H9 (cell line): ENCODE measurements around the gene TBC1D3G. TPM values are rescaled to one million over a fixed set of nuclear protein-coding genes. Genes with fewer than 3 reads are reported as not detected.
"Not testable (repeated sequence)": the region's sequence is repeated elsewhere in the genome, so short reads cannot be mapped to it uniquely, and the experiment has no call there.

Experiments
- DNase-seq: peaks from one replicate; pipeline ENCODE4 v3.0.0-alpha.2; 2017
- H2AFZ ChIP-seq: one replicate; pipeline ENCODE4 v1.6.1; 2013; ENCODE audit warnings: mild to moderate bottlenecking, low read length, control low read depth, moderate library complexity
- H2AK5ac ChIP-seq: 2 replicates; pipeline ENCODE4 v1.6.1; 2013; ENCODE audit warnings: low read length, control low read depth, mixed read lengths; ENCODE audit not compliant: insufficient read length
- H2BK120ac ChIP-seq: one replicate; pipeline ENCODE4 v1.6.1; 2013; ENCODE audit warnings: low read depth, mild to moderate bottlenecking, low read length, control low read depth, inconsistent platforms; ENCODE audit not compliant: poor library complexity, severe bottlenecking
- H2BK12ac ChIP-seq: 2 replicates; pipeline ENCODE4 v1.6.1; 2013; ENCODE audit warnings: low read length, control low read depth, mixed read lengths, low read depth; ENCODE audit not compliant: insufficient read length
- H2BK15ac ChIP-seq: 2 replicates; pipeline ENCODE4 v1.6.1; 2013; ENCODE audit warnings: low read depth, low read length, control low read depth
- H2BK20ac ChIP-seq: one replicate; pipeline ENCODE4 v1.6.1; 2013; ENCODE audit warnings: low read depth, mild to moderate bottlenecking, low read length, control low read depth, inconsistent platforms; ENCODE audit not compliant: poor library complexity, severe bottlenecking
- H2BK5ac ChIP-seq: 2 replicates; pipeline ENCODE4 v1.6.1; 2013; ENCODE audit warnings: low read length, control low read depth, mixed read lengths; ENCODE audit not compliant: insufficient read length
- H3K14ac ChIP-seq: 2 replicates; pipeline ENCODE4 v1.6.1; 2013; ENCODE audit warnings: low read length, control low read depth; ENCODE audit not compliant: insufficient read depth
- H3K18ac ChIP-seq: 2 replicates; pipeline ENCODE4 v1.6.1; 2013; ENCODE audit warnings: low read depth, mild to moderate bottlenecking, mixed read lengths, low read length, control low read depth; ENCODE audit not compliant: insufficient read length
- H3K23ac ChIP-seq: 2 replicates; pipeline ENCODE4 v1.6.1; 2013; ENCODE audit warnings: low read length, control low read depth, mixed read lengths, low read depth; ENCODE audit not compliant: insufficient read length
- H3K23me2 ChIP-seq: 2 replicates; pipeline ENCODE4 v1.6.1; 2013; ENCODE audit warnings: low read depth, mild to moderate bottlenecking, mixed read lengths, low read length, control low read depth; ENCODE audit not compliant: insufficient read length, poor library complexity, severe bottlenecking
- H3K27ac ChIP-seq: 2 replicates; pipeline ENCODE4 v1.5.1; 2013; ENCODE audit warnings: low read length, control low read depth, mixed read lengths, low read depth; ENCODE audit not compliant: insufficient read length
- H3K27me3 ChIP-seq: 2 replicates; pipeline ENCODE4 v1.6.1; 2013; ENCODE audit warnings: low read length, control low read depth, inconsistent platforms; ENCODE audit not compliant: insufficient read depth
- H3K4ac ChIP-seq: 2 replicates; pipeline ENCODE4 v1.6.1; 2013; ENCODE audit warnings: low read depth, mild to moderate bottlenecking, control low read depth, inconsistent platforms, low read length, moderate library complexity
- H3K4me1 ChIP-seq: 2 replicates; pipeline ENCODE4 v1.6.1; 2013; ENCODE audit warnings: low read length, control low read depth, inconsistent platforms; ENCODE audit not compliant: insufficient read depth
- H3K4me2 ChIP-seq: 2 replicates; pipeline ENCODE4 v1.6.1; 2013; ENCODE audit warnings: low read length, control low read depth, mixed read lengths; ENCODE audit not compliant: insufficient read length, insufficient read depth
- H3K56ac ChIP-seq: 2 replicates; pipeline ENCODE4 v1.6.1; 2013; ENCODE audit warnings: low read depth, mild to moderate bottlenecking, mixed read lengths, low read length, control low read depth; ENCODE audit not compliant: insufficient read length
- H3K79me1 ChIP-seq: 2 replicates; pipeline ENCODE4 v1.6.1; 2013; ENCODE audit warnings: low read depth, mild to moderate bottlenecking, moderate library complexity, low read length, control low read depth, inconsistent platforms; ENCODE audit not compliant: insufficient read depth, poor library complexity, severe bottlenecking
- H3K79me2 ChIP-seq: 2 replicates; pipeline ENCODE4 v1.6.1; 2013; ENCODE audit warnings: low read length, control low read depth, inconsistent platforms; ENCODE audit not compliant: insufficient read depth
- H3K9ac ChIP-seq: 2 replicates; pipeline ENCODE4 v1.6.1; 2013; ENCODE audit warnings: low read length, control low read depth, mixed read lengths; ENCODE audit not compliant: insufficient read length; ENCODE audit errors: extremely low read depth
- H3K9me3 ChIP-seq: one replicate; pipeline ENCODE4 v1.6.1; 2013; ENCODE audit warnings: low read depth, low read length, inconsistent platforms; ENCODE audit not compliant: control insufficient read depth
- H3T11ph ChIP-seq: one replicate; pipeline ENCODE4 v1.6.1; 2013; ENCODE audit warnings: mild to moderate bottlenecking, low read length, control low read depth, inconsistent platforms
- H4K20me1 ChIP-seq: one replicate; pipeline ENCODE4 v1.6.1; 2013; ENCODE audit not compliant: control insufficient read depth, insufficient read length, insufficient read depth
- H4K5ac ChIP-seq: 2 replicates; pipeline ENCODE4 v1.6.1; 2013; ENCODE audit warnings: low read depth, mild to moderate bottlenecking, mixed read lengths, low read length, control low read depth; ENCODE audit not compliant: insufficient read length
- H4K8ac ChIP-seq: replicated peaks from 2 replicates; pipeline ENCODE4 v1.6.1; 2013; ENCODE audit warnings: low read length, control low read depth, mixed read lengths, low read depth; ENCODE audit not compliant: insufficient read length
- H4K91ac ChIP-seq: 2 replicates; pipeline ENCODE4 v1.6.1; 2013; ENCODE audit warnings: low read depth, mild to moderate bottlenecking, moderate library complexity, mixed read lengths, low read length, control low read depth; ENCODE audit not compliant: insufficient read length
- H3K27ac Mint-ChIP-seq, 3 experiments: 2 replicates in 2 of 3; 3 replicates in 1 of 3; pipeline ENCODE4 v1.8.0; 2020 to 2021; ENCODE audit warnings: mixed read lengths in 3 of 3, mild to moderate bottlenecking in 1 of 3, moderate library complexity in 1 of 3
- H3K27me3 Mint-ChIP-seq: 2 replicates; pipeline ENCODE4 v1.8.0; 2021; ENCODE audit warnings: low read depth, mild to moderate bottlenecking, moderate library complexity, mixed read lengths
- H3K36me3 Mint-ChIP-seq, 3 experiments: 2 replicates in 2 of 3; 3 replicates in 1 of 3; pipeline ENCODE4 v1.8.0; 2020 to 2021; ENCODE audit warnings: low read depth in 3 of 3, mixed read lengths in 3 of 3; ENCODE audit not compliant: insufficient read depth in 1 of 3
- H3K4me1 Mint-ChIP-seq, 2 experiments: 2 replicates each; pipeline ENCODE4 v1.8.0; 2020; ENCODE audit warnings: mixed read lengths in 2 of 2
- H3K4me3 Mint-ChIP-seq, 2 experiments: 2 replicates in 1 of 2; 3 replicates in 1 of 2; pipeline ENCODE4 v1.8.0; 2020 to 2021; ENCODE audit warnings: mild to moderate bottlenecking in 2 of 2, mixed read lengths in 2 of 2, moderate library complexity in 1 of 2
- H3K9me3 Mint-ChIP-seq, 2 experiments: 2 replicates in 1 of 2; 3 replicates in 1 of 2; pipeline ENCODE4 v1.8.0; 2020; ENCODE audit warnings: mild to moderate bottlenecking in 2 of 2, mixed read lengths in 2 of 2, moderate library complexity in 1 of 2
- WGBS: extraction: QIAGEN DNeasy Blood & Tissue Kit; methylation state at CpG from one replicate; pipeline ENCODE4 v1.1.7; 2013; ENCODE audit warnings: missing lambda C conversion rate, low lambda C conversion rate, mixed read lengths; ENCODE audit not compliant: insufficient read length; ENCODE audit errors: extremely low coverage; 5-methylcytosine and 5-hydroxymethylcytosine counted together
- total RNA-seq: library from RNA; stranded (reverse); gene quantifications from 2 replicates; pipeline ENCODE4 v1.2.1, GENCODE V29; 2021

TBC1D3G gene
- total RNA-seq, 1 experiment from 2014 or later: not detected

DNA sequence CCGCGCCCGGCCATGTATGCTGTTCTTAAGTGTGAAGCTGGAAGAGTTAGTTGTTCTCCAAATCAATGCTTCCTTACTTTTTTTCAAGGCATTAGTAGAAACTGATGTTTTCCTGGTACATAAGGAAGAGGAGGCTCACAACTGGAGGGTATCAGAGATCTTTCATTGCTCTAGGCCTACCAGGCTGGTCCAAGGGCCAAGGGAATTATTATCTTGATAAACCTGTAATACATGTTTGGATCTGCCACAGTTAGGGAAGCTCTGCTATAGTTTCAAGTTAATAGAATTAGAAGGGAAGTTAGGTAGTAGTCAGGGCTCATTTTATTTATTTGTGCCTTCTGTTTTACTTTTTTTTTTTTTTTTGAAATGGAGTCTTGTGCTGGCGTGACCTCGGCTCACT lies 39.5 kb upstream of the TBC1D3G start:
- H2BK5ac ChIP-seq, H3K56ac ChIP-seq, H2BK20ac ChIP-seq, H3K4me1 ChIP-seq, H3K23me2 ChIP-seq, H4K8ac ChIP-seq, H3K14ac ChIP-seq, H3K27ac Mint-ChIP-seq, H2BK15ac ChIP-seq, H4K20me1 ChIP-seq, H3T11ph ChIP-seq, H3K4ac ChIP-seq, H3K18ac ChIP-seq, H2BK120ac ChIP-seq, H3K79me1 ChIP-seq, H3K27me3 Mint-ChIP-seq, H3K4me2 ChIP-seq, H4K91ac ChIP-seq, H3K27ac ChIP-seq, H3K79me2 ChIP-seq, H3K9me3 Mint-ChIP-seq, H3K9me3 ChIP-seq, H2AK5ac ChIP-seq, H3K4me1 Mint-ChIP-seq, H3K23ac ChIP-seq, H3K4me3 Mint-ChIP-seq, DNase-seq, H2BK12ac ChIP-seq, H3K36me3 Mint-ChIP-seq, H3K9ac ChIP-seq, H4K5ac ChIP-seq, H3K27me3 ChIP-seq, H2AFZ ChIP-seq: not testable (repeated sequence)
- WGBS: no CpG with 5 or more reads among the region's 5 CpGs

GRCh38 chr17:36289965-36290612 lies 33.6 kb upstream of the TBC1D3G start:
- not testable (repeated sequence) for H3K56ac ChIP-seq, H3K27ac Mint-ChIP-seq, H3K4me2 ChIP-seq, H3K23me2 ChIP-seq, H3K27me3 Mint-ChIP-seq, H3K4me1 Mint-ChIP-seq, H3K79me1 ChIP-seq, H2BK5ac ChIP-seq, H2BK12ac ChIP-seq, DNase-seq, H2BK15ac ChIP-seq, H3K9ac ChIP-seq, H3K9me3 Mint-ChIP-seq, H4K8ac ChIP-seq, H2AK5ac ChIP-seq, H3K23ac ChIP-seq, H2BK120ac ChIP-seq, H4K20me1 ChIP-seq, H3K27ac ChIP-seq, H3K14ac ChIP-seq, H4K91ac ChIP-seq, H2BK20ac ChIP-seq, H3K79me2 ChIP-seq, H3K27me3 ChIP-seq, H4K5ac ChIP-seq, H3K4ac ChIP-seq, H3K4me3 Mint-ChIP-seq, H2AFZ ChIP-seq, H3K18ac ChIP-seq, H3K4me1 ChIP-seq, H3T11ph ChIP-seq, H3K36me3 Mint-ChIP-seq, H3K9me3 ChIP-seq
- WGBS: no CpG with 5 or more reads among the region's 2 CpGs
